GM18951 (cell line): ENCODE measurements around the gene TTLL6.

Source experiments
- POLR2A ChIP-seq: IDR thresholded peaks from 4 replicates; pipeline ENCODE4 v1.6.1; 2011; ENCODE audit warnings: mild to moderate bottlenecking; ENCODE audit not compliant: insufficient read length, insufficient read depth; ENCODE audit errors: extremely low read depth
- in situ Hi-C: fragments of 300-500 bp; cut with MboI; formaldehyde crosslinking; loops from one replicate; pipeline ENCODE4 v1.12.0; 2022; ENCODE audit warnings: low sequenced_read_pairs, mixed read lengths, inconsistent platforms; ENCODE audit not compliant: unreplicated experiment

Gene TTLL6

DNA sequence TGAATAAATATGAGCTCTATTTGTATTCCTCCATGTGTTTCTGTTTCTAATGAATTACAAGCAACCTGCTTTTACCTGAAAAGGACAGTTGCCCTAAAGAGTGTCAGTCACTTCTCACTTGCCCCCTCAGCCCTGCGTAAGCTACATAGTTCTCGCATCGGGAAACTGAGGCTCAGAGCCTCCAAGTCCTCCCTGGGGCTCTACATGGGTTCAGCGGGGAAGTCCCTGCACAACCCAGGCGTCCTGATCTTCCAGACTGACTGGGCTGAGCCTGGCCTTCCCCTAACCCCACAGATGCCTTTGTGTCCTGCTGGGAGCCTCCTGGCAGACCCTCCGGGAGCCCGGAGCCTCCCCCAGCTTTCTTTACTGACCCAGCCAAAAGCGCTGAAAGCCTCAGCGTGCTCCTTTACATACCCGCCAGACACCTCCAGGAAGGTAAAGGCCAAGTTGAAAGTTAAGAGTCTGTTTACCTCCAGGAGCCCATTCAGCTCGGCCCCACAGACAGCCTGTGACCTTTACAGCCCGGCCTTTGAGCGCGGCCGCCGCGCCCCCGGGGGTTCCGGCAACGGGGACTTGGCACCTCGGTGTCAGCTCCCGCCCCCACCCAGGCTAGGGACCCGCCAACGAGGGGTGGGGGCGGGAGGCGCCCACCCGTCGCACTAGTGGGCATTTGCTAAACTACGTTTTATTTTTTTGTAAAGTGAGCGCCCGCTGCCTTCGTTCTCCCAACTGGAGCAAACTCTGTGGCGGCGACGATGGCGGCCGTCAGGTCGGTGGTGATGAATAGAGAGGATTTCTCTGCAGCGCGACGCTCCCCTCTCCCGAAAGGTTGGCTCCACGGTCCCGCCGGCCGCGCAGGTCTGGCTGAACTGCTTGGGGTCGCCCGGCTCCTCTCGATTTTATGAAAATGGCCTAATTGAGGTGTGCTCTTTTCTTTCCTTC, 84.1 kb downstream of the TTLL6 start:
- TF ChIP-seq POLR2A, result no peak
- in situ Hi-C loops, result no loop called here

GRCh38 chr17:48731355-48731754, 85.7 kb downstream of the TTLL6 start:
- in situ Hi-C loops, result no loop called here
- no peak for TF ChIP-seq POLR2A

DNA sequence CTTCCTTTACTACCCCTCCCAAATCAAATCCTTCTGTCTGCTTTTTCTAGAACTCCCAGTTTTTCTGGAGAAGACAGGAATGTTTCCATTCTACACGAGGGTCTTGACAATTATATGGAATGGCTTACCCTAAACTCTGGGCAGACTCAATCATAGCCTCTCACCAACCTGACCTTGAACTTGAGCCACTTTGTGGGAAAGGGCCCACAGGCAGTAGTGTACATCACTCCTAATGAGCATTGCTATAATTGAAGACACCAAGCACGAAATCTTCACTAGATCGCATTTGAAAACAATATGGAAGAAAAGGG, 86.8 kb downstream of the TTLL6 start:
- in situ Hi-C loops, result no loop called here
- no peak for TF ChIP-seq POLR2A

DNA sequence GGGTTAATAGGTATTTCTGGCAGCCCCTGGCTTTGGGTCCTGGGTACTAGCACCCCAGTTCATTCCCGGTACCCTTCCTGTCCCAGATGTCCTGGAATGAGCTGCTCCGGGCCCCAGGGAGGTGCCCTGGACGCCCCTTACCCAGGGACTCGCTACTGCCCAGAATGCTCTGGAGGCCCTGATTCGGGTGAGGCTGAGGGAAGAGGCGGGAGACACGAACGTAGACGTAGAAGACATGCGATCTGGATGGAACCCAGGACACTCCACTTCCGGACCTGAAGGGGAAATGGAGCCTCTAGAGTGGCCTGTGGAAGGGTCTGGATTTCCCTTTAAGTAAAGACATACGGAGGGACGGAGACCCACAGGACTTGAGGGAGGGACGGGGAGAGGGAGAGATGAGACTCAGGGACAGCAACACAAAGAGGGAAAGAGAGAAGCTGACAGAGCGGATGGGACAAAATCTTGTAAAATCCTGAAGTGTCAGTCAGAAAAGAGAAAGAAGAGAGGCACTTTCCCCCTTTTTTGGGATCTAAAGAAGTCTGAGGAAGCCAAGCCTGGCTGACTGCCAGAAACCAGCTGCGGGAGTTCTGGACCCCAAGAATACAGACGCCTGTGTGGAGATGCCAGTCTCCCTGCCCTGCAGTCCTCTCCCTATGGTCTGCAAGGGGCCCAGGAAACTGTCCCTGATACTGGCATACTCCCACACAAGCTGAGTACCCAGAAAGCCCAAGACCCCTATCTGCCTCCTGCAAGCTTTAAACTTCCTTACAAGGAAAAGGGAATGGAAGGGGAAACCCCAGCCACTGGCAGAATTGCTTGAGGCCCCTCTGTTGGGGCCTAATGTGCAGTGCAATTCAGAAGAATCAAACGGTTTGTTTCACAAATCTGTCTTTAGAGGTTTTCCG, 87.4 kb downstream of the TTLL6 start:
- no peak for TF ChIP-seq POLR2A
- in situ Hi-C loops, result loop anchor here (10.0 kb wide), 1 partner anchor 155 kb away; no protein-coding TSS in a partner anchor

- in situ Hi-C loops, result loop anchor here (10.0 kb wide), 1 partner anchor 156 kb away; no protein-coding TSS in a partner anchor
- no peak for TF ChIP-seq POLR2A
Observed at GRCh38 chr17:48728232-48729231, 88.5 kb downstream of the TTLL6 start, which contains the start of gene HOXB13. TSS of gene HOXB13 (minus strand) at chr17:48728750. CDS start at chr17:48728593, 157 bp downstream.

- no peak for TF ChIP-seq POLR2A
- in situ Hi-C loops, result loop anchor here (10.0 kb wide), 1 partner anchor 157 kb away; no protein-coding TSS in a partner anchor
Observed at GRCh38 chr17:48727415-48728175, 89.4 kb downstream of the TTLL6 start.

DNA sequence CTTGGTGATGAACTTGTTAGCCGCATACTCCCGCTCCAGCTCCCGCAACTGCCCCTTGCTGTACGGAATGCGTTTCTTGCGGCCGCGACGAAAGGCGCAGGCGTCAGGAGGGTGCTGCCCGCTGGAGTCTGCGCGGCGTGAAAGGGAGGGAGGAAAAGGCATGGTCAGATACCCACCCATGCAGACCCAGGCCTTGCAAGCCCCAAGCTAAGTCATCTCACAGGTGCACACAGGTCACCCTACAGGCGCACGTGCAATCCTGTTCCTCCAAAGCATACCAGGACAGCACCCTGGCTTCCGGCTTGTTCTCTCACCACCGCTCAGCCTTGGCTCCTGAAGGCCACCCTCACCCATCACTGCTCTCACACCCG, 90.1 kb downstream of the TTLL6 start:
- TF ChIP-seq POLR2A, result no peak
- in situ Hi-C loops, result loop anchor here (10.0 kb wide), 1 partner anchor 158 kb away; no protein-coding TSS in a partner anchor

GRCh38 chr17:48726114-48726915, 90.7 kb downstream of the TTLL6 start:
- in situ Hi-C loops, result loop anchor here (10.0 kb wide), 1 partner anchor 158 kb away; no protein-coding TSS in a partner anchor
- TF ChIP-seq POLR2A, result no peak

GRCh38 chr17:48725288-48726064, 91.6 kb downstream of the TTLL6 start:
- in situ Hi-C loops, result loop anchor here (10.0 kb wide), 1 partner anchor 159 kb away; no protein-coding TSS in a partner anchor
- TF ChIP-seq POLR2A, result no peak

- in situ Hi-C loops, result loop anchor here (10.0 kb wide), 1 partner anchor 160 kb away; no protein-coding TSS in a partner anchor
Observed at GRCh38 chr17:48725004-48725287, 92.1 kb downstream of the TTLL6 start.

More at GRCh38 chr17:48725004-48725287, 92.1 kb downstream of the TTLL6 start:
- no peak for TF ChIP-seq POLR2A
